ENCODE data around the gene TTC29.
"Not testable (repeated sequence)": the region's sequence is repeated elsewhere in the genome, so short reads cannot be mapped to it uniquely, and the experiment has no call there.

TTC29 gene

DNA sequence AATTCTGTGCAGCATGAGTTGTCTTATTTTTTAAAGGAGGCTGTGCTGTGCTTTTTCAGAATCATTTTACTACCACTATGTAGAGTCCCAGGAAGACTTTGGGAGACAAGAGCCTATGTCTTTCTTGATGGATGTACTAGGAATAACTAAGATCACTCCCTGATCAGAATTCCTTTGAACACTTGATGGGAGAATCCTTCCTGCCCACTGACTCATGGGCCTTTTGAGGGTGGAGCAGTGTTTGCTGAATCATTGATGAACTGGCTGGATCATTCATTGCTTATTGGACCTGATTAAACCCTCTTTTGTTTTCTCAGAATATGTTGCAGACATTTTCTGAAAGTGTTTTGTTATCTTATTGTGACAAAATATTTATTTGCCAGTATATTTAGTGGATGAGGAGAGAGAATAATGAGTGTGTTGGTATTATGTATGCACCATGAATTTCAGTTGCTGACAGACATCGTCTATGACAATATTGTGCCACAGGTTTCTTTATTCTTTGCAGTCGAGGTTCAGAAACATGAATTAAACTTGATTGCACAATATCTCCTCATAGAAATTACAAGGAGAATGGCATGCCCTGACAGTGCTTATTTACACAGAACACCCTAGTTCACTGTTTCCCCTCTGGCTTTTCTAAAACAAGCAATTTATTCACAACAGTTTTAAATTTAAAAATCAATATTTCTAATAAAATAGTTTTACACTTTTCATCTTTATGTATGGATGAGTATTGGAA, 270.7 kb downstream of the TTC29 start:
- TF ChIP-seq, protein P1, sequence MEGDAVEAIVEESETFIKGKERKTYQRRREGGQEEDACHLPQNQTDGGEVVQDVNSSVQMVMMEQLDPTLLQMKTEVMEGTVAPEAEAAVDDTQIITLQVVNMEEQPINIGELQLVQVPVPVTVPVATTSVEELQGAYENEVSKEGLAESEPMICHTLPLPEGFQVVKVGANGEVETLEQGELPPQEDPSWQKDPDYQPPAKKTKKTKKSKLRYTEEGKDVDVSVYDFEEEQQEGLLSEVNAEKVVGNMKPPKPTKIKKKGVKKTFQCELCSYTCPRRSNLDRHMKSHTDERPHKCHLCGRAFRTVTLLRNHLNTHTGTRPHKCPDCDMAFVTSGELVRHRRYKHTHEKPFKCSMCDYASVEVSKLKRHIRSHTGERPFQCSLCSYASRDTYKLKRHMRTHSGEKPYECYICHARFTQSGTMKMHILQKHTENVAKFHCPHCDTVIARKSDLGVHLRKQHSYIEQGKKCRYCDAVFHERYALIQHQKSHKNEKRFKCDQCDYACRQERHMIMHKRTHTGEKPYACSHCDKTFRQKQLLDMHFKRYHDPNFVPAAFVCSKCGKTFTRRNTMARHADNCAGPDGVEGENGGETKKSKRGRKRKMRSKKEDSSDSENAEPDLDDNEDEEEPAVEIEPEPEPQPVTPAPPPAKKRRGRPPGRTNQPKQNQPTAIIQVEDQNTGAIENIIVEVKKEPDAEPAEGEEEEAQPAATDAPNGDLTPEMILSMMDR (IDR thresholded peaks at IDR 0.05; ENCODE audit: control insufficient read depth, extremely low read depth, insufficient read depth): no peak
- H3K4me3 ChIP-seq (ENCODE audit: low read depth, low read length): no peak overlapping the region
- no peak for DNase-seq (ENCODE audit: low read depth)

DNA sequence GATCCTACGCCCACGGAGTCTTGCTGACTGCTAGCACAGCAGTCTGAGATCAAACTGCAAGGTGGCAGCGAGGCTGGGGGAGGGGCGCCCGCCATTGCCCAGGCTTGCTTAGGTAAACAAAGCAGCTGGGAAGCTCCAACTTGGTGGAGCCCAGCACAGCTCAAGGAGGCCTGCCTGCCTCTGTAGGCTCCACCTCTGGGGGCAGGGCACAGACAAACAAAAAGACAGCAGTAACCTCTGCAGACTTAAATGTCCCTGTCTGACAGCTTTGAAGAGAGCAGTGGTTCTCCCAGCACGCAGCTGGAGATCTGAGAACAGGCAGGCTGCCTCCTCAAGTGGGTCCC, 281.7 kb downstream of the TTC29 start:
- not testable (repeated sequence) for DNase-seq (ENCODE audit: low read depth)

DNA sequence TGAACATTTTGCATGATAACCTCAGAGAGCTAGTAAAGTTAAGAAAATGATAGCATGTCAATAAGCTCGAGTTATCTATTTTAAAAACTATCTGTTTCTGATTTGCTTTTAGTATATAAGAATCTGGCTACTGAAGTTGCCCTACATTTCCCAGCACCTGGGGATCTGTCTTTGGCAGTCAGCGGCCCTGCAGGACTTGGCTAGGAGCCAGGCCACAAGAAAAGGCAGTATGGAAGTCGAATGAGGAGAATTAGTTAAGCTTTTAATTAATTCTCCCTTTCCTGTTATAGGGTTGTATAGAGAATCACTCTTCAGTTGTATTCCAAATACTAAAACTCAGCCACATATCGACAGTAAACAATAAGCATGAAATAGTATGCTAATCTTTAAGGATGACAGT, 284.3 kb downstream of the TTC29 start:
- TF ChIP-seq, protein P1 (IDR thresholded peaks at IDR 0.05; ENCODE audit: control insufficient read depth, extremely low read depth, insufficient read depth): no peak
- DNase-seq (ENCODE audit: low read depth): no peak
- H3K4me3 ChIP-seq (ENCODE audit: low read depth, low read length): no peak overlapping the region

More for the DNA sequence above, 281.7 kb downstream of the TTC29 start:
- not testable (repeated sequence) for H3K4me3 ChIP-seq (ENCODE audit: low read depth, low read length)
